Measurements from ENCODE around the gene RSAD1.

RSAD1 gene

DNA sequence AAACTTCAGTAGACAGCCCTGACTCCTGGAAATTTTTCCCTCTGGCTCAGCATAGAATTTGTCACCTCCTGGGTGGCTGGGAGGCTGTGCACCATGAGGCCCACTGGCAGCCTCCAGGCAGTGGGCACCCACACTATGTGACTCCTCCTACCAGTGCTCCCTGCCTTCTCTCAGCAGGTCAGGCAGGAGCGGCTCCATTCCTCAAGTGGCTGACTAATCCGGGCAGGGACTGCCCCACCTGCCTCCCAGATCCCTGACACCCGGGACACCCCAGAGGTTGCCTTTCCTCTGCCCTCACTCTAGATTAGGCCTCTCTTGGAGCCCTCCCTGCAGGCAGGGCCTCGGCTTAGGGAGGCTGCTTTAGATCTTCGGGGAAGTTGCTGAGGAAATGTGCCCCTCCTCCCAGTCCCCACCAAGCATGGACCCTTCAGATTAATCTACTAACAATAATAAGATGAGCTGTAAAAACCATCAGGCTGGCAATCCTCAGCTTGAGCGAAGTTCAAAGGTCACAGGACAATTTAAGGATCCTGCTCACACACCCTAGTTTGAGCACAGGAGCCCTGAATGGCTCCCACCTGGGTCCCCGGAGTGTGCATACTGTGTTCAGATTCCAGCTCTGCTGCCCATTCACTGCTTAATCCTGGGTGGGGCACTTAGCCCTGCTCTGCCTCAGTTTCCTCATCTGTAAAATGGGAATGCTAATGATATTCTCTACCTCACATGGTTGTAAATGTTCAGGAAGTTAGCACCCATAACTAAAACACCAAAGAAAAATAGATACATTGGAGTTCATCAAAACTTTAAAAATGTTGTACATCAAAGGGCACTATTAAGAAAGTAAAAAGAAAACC is 19.6 kb downstream of the RSAD1 start:
- no peak for DNase-seq

GRCh38 chr17:50499270-50499669 is 20.6 kb downstream of the RSAD1 start:
- DNase-seq = no peak

- no peak for DNase-seq
These were observed 21.1 kb downstream of the RSAD1 start for GRCh38 chr17:50499721-50500120.

DNA sequence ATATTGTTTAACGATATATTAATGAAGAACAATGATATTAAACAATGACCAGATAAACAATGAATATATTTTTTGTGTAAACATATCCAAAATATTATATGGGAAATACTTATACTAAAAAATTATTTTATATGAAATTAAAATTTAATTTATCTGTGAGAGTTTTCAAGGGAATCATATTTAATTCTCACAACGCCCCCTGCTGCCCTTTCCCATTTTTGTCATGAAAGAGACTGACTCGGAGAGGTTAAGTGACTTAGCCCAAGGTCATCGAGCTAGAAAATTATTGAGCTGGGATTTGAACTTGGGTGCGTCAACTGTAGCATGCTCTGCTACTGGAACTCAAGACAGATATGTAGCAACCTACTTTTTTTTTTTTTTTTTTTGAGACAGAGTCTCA is 22.4 kb downstream of the RSAD1 start:
- DNase-seq = no peak

DNA sequence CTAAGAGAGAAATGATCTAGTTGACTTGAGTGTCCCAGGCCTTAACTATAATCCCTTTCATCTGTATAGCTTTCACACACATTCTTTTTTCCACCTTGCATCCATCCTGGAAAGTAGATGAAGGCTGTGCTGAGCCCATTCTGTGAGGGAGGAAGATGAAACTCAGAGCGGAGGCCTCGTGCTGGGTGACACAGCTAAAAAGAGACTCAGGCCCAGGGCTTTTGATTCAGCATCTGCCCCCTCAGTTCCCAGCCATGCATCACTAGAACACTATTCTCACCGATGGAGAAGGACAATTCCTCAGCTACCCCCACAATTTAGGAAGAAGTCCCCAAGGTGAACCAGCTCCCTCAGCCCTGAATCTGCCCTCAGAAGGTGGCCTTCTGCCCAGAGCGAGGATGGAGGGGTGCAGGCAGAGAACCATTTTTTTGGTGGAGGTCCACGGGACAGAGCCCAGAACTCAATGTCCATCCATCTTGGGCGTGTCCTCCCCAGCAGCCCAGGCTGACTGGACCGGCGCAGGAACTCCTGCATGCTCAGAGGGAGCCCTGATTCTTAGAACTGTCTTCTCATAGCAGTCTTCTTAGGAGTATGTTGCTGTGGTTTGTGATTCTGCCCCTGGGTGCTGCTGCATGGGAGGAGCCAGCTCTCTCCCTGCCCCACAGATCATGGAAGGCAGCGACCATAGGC is 23.8 kb downstream of the RSAD1 start:
- DNase-seq = no peak

DNA sequence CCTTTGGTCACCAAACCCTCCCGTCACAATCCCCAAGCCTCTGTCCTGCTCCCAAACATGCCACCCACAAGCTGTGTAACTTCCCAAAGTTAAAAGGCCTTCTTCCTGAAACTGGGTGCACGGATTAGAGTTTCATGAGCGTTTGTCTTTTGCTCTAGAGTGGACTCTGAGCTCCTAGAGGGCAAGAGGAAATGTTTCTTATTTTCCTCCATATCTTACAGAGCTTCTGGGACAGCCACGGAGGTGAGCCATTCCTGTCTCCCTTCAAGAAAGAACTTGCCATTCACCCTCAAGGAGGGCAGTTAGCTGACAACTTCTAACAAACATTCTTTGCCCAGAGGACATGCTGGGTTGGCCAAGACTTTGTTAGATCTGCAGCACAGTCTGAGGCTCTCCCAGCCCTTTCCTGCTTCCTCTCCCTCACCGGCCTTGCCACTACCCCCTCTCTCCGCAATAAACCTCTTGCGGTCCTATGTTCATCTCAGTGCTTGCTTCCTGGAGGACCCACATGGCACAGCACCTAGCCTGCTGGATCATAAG is 27.0 kb downstream of the RSAD1 start:
- DNase-seq = no peak

DNA sequence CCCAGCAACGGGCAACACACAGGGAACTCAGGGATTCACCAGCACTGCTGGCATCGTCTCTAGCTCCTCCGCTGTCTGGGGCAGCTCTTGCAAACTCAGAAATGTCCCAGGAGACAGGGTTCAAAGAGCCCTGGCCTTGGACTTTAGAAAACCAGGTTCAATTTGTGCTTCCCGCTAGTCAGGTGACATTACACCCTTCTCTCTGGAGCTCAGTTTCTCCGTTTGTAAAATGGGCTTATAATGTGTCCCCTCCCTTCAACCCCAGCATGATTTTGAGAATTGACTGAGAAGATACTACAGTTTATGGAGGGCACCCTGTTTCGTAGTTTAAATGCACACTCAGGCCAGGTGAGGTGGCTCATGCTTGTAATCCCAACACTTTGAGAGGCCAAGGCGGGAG is 27.6 kb downstream of the RSAD1 start:
- DNase-seq = no peak

DNA sequence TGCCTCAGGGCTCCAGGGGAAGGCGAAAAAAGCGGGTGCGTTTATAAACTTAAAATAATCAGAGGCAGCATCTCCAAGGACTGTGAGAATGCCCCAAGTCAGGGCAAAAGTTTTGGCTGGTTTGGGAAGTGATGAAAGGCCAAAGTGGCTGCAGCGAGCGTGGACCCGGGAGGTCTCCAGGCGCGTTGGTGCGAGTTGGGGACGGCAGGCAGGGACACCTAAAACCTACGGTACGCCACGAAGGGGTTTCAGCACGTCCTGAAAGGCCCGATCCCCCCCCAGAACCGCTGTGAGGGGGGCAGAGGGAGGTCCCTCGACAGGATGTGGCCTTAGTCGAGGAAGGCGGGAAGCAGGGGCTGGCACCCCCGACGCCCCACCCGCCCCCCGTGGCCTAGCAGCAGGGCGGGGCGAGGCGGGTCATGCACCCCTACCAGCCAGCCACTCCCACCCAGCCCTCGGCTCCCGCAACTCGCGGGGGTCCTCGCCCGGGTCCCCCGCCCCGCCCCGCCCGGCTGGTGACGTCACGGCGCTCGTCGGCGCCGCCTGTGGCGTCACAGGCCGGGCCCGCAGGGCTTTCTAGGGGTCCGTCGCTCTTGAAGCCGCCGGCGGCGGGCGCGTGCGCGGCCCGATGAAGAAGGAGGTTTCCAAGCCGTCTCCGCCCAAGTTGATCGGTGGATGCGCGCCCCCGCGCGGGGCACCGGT is 29.4 kb downstream of the RSAD1 start, which contains the start of gene MYCBPAP:
MYCBPAP (plus strand) TSS at position 569 of the 702 bp plus-strand sequence. CDS start 236 bp downstream, outside the sequence.
- DNase-seq = peak; percentile 49

DNA sequence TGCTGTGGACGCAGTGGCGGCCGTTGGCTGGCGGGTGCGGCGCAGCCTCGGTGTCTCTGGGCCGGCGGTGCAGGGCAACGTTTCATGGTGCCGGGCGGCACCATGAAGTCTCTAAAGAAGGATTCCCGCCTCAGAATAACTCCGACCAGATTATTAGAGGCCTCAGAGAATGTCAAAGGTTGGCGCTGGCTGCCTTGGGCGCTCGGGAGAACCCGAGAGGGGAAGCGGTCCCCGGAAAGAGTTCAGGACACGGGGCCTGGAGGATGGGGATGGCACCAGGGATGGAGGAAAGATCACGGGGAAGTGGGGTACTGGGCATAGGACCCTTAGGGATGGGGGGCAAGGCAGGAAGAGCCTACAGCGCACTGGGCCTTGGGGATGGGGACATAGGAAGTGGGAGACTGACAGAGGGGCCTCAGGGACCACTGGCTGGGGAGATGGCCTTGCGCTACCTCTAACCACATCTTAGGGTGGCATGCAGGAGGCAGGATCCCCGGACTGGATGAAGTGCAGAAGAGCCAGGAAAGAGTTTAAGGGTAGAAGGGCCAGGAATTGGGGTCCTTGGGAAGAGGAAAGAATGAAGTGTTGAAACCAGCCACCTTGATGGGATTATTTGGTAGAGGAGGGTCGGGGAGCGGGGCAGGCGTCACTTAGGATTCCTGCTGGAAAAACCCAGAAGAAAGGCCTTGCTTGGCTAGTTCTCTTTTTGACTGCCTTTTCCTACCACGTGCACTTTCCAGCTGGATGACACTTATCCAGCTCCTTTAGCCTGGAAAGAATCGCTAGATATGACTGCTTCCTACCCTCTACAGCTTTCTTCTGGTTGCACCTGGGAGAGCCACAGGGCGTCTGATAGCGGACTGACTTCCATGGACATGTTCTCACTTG is 30.2 kb downstream of the RSAD1 start:
- DNase-seq = no peak

- DNase-seq = no peak
These were observed 32.4 kb downstream of the RSAD1 start for GRCh38 chr17:50511058-50511457.

- DNase-seq = no peak
These were observed 34.8 kb downstream of the RSAD1 start for GRCh38 chr17:50513495-50513894.

GRCh38 chr17:50514388-50514787 is 35.7 kb downstream of the RSAD1 start:
- no peak for DNase-seq

DNA sequence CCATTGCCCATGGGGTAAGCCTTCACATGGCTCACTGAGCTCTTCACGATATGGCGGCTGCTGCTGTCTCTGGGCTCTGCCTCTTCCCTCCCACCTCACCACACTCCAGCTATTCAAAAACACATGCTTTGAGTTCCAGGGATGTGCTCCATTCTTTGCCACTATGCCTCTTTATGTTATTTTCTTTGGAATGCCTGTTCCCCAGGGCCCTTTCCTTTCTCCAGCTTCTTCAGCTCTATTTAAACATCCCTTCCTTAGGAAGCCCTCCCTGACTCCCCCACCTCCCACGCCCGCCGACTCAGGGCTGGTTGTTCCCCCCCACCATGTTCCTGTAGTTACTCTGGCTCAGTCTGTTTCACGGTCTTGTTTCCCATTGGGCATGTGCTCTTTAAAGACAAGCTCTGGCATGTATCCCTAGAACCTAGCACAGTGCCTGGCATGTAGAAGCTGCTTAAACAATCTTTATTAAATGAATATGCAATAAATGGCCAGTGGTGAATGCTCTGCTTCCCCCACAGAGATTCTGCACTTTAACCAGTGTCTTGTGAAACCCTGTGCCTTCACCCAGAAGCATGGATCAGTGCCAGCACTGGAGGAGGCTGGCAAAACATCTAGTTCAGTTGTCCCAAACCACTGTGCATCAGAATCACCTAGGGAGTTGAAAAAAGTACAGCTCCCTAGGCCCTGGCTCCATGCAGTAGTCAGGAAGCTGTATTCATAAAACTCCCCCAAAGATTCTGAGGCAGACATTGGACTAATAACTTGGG is 36.5 kb downstream of the RSAD1 start:
- no peak for DNase-seq

GRCh38 chr17:50517011-50517410 is 38.4 kb downstream of the RSAD1 start:
- no peak for DNase-seq

- no peak for DNase-seq
These were observed 39.1 kb downstream of the RSAD1 start for GRCh38 chr17:50517504-50518383.

- no peak for DNase-seq
These were observed 39.8 kb downstream of the RSAD1 start for GRCh38 chr17:50518384-50519023.

DNA sequence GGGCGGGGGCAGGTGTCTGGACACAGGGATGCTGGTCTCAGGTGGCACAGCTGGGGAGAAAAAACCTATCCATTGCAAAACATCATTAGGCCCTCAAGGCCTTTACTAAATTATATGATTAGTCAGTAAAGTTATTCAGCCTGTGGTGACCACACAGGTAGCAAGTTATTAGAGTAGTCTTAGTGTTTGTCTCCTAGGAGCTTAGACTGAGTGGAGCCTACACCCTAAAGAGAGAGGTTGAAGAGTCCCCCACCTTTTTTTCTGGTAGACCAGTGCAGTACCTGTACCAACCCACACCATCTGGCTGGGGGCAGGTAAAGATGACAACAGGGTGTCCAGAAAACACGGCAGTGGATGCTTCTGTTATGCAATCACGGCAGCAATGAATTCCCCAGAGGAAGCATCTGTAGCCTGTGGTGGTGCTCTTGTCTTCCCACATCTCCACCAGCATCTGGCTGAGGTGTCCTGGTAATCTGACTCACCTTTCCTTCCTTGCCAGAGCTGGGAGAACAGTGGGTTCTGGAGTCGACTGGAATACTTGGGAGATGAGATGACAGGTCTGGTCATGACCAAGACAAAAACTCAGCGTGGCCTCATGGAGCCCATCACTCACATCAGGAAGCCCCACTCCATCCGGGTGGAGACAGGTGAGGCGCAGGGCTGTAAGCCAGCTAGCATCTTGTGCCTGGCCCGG is 40.6 kb downstream of the RSAD1 start:
- no peak for DNase-seq

DNA sequence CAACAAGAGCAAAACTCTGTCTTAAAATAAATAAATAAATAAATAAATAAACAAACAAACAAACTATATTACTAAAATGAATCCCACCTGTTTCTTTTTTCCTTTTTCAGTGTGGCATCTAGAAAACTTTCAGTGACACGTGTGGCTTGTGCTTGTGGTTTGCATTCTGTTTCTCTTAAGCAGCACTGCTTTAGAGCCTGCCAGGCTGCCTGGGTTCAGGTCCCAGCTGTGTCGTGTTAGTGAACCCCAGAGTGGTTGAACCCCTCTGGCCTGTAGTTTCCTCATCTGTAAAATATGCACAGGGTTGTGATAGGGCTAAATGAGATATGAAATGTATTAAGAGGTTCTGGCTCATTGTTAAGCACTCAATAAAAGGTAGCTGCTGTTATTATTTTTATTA is 41.8 kb downstream of the RSAD1 start:
- DNase-seq = no peak

DNA sequence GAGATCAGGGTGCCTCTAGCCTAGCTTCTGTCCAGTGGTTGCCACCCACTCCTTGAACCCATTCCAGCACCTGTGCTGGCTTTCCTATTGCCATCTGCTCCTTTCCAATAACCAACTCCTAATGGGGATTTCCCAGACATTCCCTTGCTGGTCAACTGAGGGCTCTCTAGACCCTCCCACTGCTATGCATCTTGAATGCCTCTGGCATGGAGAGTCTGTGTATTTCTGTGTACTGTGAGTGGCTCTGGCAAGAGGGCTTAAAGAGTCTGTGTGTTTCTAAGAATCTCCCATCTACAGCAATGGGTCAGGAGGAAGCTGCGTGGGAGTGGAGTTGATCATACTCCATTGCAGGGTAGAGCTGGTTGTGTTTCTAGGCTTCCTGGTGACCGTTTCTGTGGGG is 42.9 kb downstream of the RSAD1 start:
- DNase-seq = no peak

All from NCI-H1105 (cell line).